PC-9 (cell line): ENCODE data around the gene HMOX2. TPM values are rescaled to one million over a fixed set of nuclear protein-coding genes. Genes with fewer than 3 reads are reported as not detected.

Experiments used
- BruUV-seq: library from RNA; stranded (reverse); fragments of 400-500 nt; replicated peaks from 2 replicates; lab custom pipeline; 2021; lab: Mats Ljungman, UMichigan
- CTCF ChIA-PET: fragments of 300-600 bp; sonication (Branson Sonifier 250); formaldehyde crosslinking; loops from one replicate; lab custom pipeline; 2022; ENCODE audit warnings: antibody characterized with exemption; lab: Charles Lee
- POLR2A ChIA-PET: fragments of 300-600 bp; sonication (Branson Sonifier 250); formaldehyde crosslinking; loops from one replicate; lab custom pipeline; 2022; ENCODE audit warnings: antibody characterized with exemption; ENCODE audit not compliant: unreplicated experiment; lab: Charles Lee
- DNase-seq, 2 experiments: peaks; one replicate each; pipeline versions ENCODE4 v3.0.0 to v3.0.0-alpha.2; 2015 to 2022; ENCODE audit warnings: mixed read lengths in 1 of 2
- H2AFZ ChIP-seq: fragments of 200-600 bp; sonication (generic); 2 replicates; pipeline ENCODE4 v1.8.1; 2017; ENCODE audit warnings: antibody characterized with exemption
- H3F3A ChIP-seq: fragments of 200-600 bp; sonication (generic); 2 replicates; pipeline ENCODE4 v1.8.1; 2017; ENCODE audit warnings: antibody characterized with exemption, mild to moderate bottlenecking, low read depth; ENCODE audit not compliant: insufficient read depth
- H3K27ac ChIP-seq: fragments of 200-600 bp; sonication (generic); 2 replicates; pipeline ENCODE4 v1.6.1; 2016; ENCODE audit warnings: mixed run types
- H3K27me3 ChIP-seq: fragments of 200-600 bp; sonication (generic); 2 replicates; pipeline ENCODE4 v1.6.1; 2016; ENCODE audit warnings: low read depth, mixed run types; ENCODE audit not compliant: insufficient read depth
- H3K36me3 ChIP-seq: fragments of 200-600 bp; sonication (generic); 2 replicates; pipeline ENCODE4 v1.6.1; 2016; ENCODE audit warnings: low read depth, mixed run types
- H3K4me1 ChIP-seq: fragments of 200-600 bp; sonication (generic); replicated peaks from 2 replicates; pipeline ENCODE4 v1.6.1; 2016; ENCODE audit warnings: mixed run types; ENCODE audit not compliant: insufficient read depth
- H3K4me2 ChIP-seq: fragments of 200-600 bp; sonication (generic); 2 replicates; pipeline ENCODE4 v1.6.1; 2017; ENCODE audit warnings: mixed run types
- H3K4me3 ChIP-seq: fragments of 200-600 bp; sonication (generic); 2 replicates; pipeline ENCODE4 v1.6.1; 2016; ENCODE audit warnings: mixed run types
- H3K79me2 ChIP-seq: fragments of 200-600 bp; sonication (generic); 2 replicates; pipeline ENCODE4 v1.6.1; 2017; ENCODE audit warnings: low read depth, mixed run types
- H3K9me2 ChIP-seq: fragments of 200-600 bp; sonication (generic); 2 replicates; pipeline ENCODE4 v1.8.1; 2017; ENCODE audit warnings: mild to moderate bottlenecking; ENCODE audit not compliant: insufficient read depth
- H3K9me3 ChIP-seq: fragments of 200-600 bp; sonication (generic); 2 replicates; pipeline ENCODE4 v1.8.1; 2016; ENCODE audit warnings: low read depth; ENCODE audit not compliant: insufficient read depth
- H4K20me1 ChIP-seq: fragments of 200-600 bp; sonication (generic); 2 replicates; pipeline ENCODE4 v1.8.1; 2017; ENCODE audit not compliant: insufficient read depth
- CTCF ChIP-seq: fragments of 200-600 bp; sonication (generic); conservative IDR thresholded peaks from 2 replicates; pipeline ENCODE4 v1.6.1; 2017; ENCODE audit warnings: mixed run types, antibody characterized with exemption, mild to moderate bottlenecking, moderate library complexity
- EZH2 ChIP-seq: fragments of 200-600 bp; sonication (generic); IDR thresholded peaks from 2 replicates; pipeline ENCODE4 v1.8.0; 2017; ENCODE audit warnings: antibody characterized with exemption, low read depth
- intact Hi-C: fragments of 100-400 bp; cut with micrococcal nuclease; formaldehyde crosslinking; loops from one replicate; pipeline ENCODE4 v1.10.0; 2022; ENCODE audit not compliant: unreplicated experiment
- total RNA-seq: library from RNA; stranded (reverse); gene quantifications from 2 replicates; pipeline ENCODE4 v1.2.3, GENCODE V29; 2021

Gene HMOX2
- total RNA-seq, 1 experiment from 2014 or later, result 68.1 TPM

GRCh38 chr16:4520913-4521312 lies 44.7 kb downstream of the HMOX2 start:
- Histone ChIP-seq H3K79me2 (no peaks in the 10 kb centered on the region), H4K20me1 (no peaks in the 10 kb centered on the region; the same call in 1 of the 2 replicates), H3K36me3 (no peaks in the 10 kb centered on the region), H3K9me3 (no peaks in the 10 kb centered on the region), H3K27ac (no peak overlapping the region), H3K4me3 (no peak overlapping the region), H3F3A (peaks cover 4% of the 10 kb centered on the region; the same call in 1 of the 2 replicates), H3K4me1 (no peaks in the 10 kb centered on the region), H3K9me2 (no peaks in the 10 kb centered on the region), H3K4me2 (no peak overlapping the region), H2AFZ (no peak overlapping the region), H3K27me3 (no peaks in the 10 kb centered on the region)
- no TSS peak for BruUV-seq
- ChIA-PET CTCF (no interaction called here), POLR2A (no interaction called here)
- TF ChIP-seq EZH2, result no peak
- no peak for TF ChIP-seq CTCF
- intact Hi-C loops, result no loop called here
- DNase-seq, result no peak

GRCh38 chr16:4522051-4522581 lies 45.9 kb downstream of the HMOX2 start:
- no peak overlapping the region for H3K4me2 ChIP-seq
- no peak overlapping the region for H3K27ac ChIP-seq
- no peaks in the 10 kb centered on the region for H3K9me2 ChIP-seq
- TF ChIP-seq EZH2 (no peak), CTCF (no peak)
- no peak overlapping the region for H2AFZ ChIP-seq
- H3K79me2 ChIP-seq, result no peaks in the 10 kb centered on the region
- ChIA-PET CTCF (no interaction called here), POLR2A (interaction anchor here (0.6 kb wide), 1 partner anchor 23 kb away, joined by 3 read pairs; no protein-coding TSS in a partner anchor)
- no peaks in the 10 kb centered on the region for H3K36me3 ChIP-seq
- H3K4me3 ChIP-seq, result no peak overlapping the region
- H3K4me1 ChIP-seq, result no peaks in the 10 kb centered on the region
- DNase-seq, result no peak
- BruUV-seq, result no TSS peak
- no peaks in the 10 kb centered on the region for H3K27me3 ChIP-seq
- intact Hi-C loops, result no loop called here
- no peaks in the 10 kb centered on the region; the same call in 1 of the 2 replicates for H4K20me1 ChIP-seq
- peaks cover 4% of the 10 kb centered on the region; the same call in 1 of the 2 replicates for H3F3A ChIP-seq
- H3K9me3 ChIP-seq, result no peaks in the 10 kb centered on the region

- POLR2A ChIA-PET, result interaction anchor here (0.7 kb wide), 1 partner anchor 63 kb away, joined by 5 read pairs; no protein-coding TSS in a partner anchor
- no peaks in the 10 kb centered on the region for H3K79me2 ChIP-seq
- no peak overlapping the region for H3K4me2 ChIP-seq
Observed at GRCh38 chr16:4523686-4524085, 47.5 kb downstream of the HMOX2 start.

More at GRCh38 chr16:4523686-4524085, 47.5 kb downstream of the HMOX2 start:
- Histone ChIP-seq H3K9me3 (no peaks in the 10 kb centered on the region), H3K9me2 (no peaks in the 10 kb centered on the region), H3K4me3 (no peak overlapping the region), H3K36me3 (no peaks in the 10 kb centered on the region), H3K27ac (no peak overlapping the region), H2AFZ (no peak overlapping the region), H3K27me3 (no peaks in the 10 kb centered on the region), H3K4me1 (no peaks in the 10 kb centered on the region), H4K20me1 (no peaks in the 10 kb centered on the region), H3F3A (peaks cover 1% of the 10 kb centered on the region; the same call in 1 of the 2 replicates)
- CTCF ChIA-PET, result interaction anchor here (0.6 kb wide), 1 partner anchor 292 kb away, joined by 7 read pairs; no protein-coding TSS in a partner anchor
- TF ChIP-seq CTCF (no peak), EZH2 (no peak)
- no peak for DNase-seq
- intact Hi-C loops, result no loop called here
- BruUV-seq, result no TSS peak
